GM21619 (cell line): ENCODE results near the gene ITGB7.

Source experiments
- ATAC-seq: cut with Tn5 transposase; IDR thresholded peaks from one replicate; pipeline ENCODE4 v1.9.1; 2021; ENCODE audit not compliant: unreplicated experiment

The ITGB7 gene

DNA sequence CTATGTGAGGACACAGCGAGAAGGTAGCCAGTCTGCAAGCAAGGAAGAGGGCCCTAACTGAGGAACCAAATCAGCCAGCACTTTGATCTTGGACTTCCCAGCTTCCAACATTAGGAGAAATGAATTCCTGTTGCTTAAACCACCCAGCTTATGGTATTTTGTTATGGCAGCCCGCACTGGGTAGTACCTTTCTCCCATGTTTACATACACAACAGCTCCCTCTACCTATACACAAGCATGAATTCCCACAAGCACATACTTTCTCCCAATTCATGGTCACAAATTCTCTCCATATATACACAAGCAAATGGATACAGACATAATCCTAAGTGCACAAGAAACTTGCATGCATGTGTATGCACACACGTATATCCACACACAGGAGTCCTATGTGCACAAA, 7.4 kb downstream of the ITGB7 start:
- ATAC-seq: no peak

DNA sequence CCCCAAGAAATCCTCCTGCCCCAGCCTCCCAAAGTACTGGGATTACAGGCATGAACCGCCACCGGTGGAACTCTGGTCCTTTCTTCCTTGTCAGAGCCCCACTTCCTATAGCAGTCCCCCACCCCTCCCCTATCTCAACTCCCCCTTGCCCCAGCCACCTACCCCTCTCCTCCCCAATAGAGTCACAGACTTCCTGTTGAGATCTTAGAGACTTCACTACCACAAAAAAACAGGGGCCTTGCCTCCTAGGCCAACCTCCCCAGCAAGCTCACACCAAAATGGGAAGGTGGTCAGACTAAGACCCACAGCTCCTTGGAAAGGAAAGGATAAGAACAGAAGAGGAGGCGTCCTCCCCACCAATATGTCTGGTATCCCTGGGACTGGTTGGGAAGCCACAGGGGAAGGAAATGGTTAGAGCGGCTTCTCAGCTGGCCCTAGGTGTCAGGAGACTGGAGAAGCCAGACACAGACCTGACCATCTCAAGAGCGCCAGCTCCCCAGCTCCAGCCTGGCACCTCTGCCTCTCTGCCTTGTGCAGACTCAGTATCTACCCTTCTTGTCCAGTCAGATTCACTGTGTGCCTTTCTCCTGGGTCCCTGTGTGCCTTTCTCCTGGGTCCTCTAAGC, 8.5 kb downstream of the ITGB7 start:
- ATAC-seq: no peak

GRCh38 chr12:53197011-53197640, 9.9 kb downstream of the ITGB7 start:
- ATAC-seq: no peak

- no peak for ATAC-seq
Observed at GRCh38 chr12:53196486-53196885, 10.6 kb downstream of the ITGB7 start.

DNA sequence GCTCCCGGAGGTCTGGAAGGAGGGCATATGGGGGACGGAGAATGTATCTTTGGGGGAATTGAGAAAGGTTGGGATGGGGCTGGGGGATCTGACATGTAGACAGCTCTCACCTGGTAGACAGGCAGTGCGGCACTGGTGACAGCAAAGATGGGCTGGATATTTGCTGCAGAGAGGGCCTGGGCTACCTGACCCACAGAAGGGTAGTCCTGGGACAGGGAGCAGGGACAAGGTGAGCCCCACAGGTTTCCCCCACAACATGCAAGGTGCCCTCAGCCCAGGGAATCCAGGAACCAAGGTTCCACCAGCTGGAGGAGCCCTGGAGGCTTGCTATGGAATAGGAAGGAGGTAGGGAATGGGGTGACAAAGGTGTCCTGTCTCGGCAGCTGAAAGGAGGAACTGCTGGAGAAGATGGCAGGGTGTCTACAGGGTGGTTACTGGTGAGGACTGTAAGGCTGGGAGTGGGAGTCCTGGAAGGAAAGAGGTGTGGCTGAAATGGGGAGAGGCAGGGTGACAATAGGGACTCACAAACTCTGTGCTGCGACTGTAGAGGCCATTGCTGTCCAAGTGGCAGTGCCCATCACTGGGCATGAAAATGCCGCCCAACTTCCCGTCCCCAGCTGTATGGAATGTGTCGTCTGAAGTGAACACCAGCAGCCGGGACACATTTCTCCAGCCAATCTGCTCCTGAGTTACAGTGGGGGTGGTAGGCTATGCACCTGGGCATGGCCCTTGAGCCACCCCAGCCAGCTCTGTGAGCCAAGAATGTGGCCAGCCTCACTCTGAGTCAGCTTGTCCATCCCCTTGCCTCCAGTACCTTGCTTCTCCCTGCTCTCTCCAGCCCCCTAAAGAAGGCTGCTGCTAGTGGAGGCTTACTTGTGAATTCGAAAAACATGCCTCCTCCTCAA, 11.3 kb downstream of the ITGB7 start:
- ATAC-seq: no peak

GRCh38 chr12:53194973-53195372, 12.1 kb downstream of the ITGB7 start:
- ATAC-seq: no peak

DNA sequence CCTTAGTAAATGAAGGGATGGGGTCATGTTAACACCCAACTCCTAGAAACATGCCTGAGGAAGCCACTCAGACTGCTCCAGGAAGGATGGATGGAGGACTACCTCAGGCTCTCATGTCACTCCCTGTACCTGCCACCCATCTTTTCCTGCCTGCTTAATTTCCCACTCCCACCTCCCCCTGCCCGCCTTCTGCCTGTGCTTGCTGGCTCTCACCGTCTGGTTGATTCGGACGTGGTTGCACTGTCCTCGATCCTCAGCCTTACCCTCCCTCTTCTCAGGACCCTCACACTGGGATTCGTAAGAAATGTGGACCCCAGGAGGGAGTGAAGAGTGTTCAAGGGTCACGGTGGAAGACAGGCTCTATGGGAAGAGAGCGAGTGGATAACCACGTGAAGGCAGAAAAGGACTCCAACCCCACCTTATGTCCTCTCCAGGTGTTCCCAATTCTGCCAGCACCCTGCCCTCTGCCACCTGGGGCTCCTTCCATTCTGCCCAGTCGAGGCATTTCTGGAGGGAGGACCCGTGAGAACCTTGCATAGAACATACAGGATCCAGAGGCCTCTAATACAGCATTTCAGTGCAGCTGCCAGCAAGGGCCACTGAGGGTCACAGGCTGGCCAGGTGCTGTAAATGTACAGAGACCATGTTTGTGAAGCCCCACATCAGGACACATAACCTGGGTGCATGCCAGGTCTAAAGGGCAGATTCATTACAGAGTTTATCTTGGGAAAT, 12.9 kb downstream of the ITGB7 start:
- ATAC-seq: no peak

- ATAC-seq: no peak
Observed at GRCh38 chr12:53193040-53193439, 14.0 kb downstream of the ITGB7 start.

DNA sequence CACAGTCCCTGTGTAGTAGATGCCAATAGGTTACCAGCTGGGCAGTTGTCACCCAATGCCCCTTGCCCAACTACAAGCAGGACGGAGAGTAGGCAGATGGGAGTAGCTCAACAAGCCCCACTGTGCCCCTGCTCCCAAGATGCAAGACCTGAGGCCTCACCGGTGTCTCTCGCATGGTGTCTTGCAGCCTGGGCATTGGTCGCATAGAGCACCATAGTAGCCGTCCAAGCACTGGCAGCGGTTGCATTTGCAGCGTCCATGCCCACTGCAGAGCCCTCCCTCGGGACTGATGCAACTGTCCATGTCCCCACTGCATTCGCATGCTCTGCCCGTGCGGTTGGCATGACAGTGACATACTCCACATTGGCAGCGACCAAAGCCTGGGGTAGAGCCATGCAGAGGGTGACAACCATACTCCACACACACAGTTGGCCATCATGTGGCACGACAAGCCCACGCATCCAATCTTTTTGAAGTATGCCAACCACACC, 14.5 kb downstream of the ITGB7 start:
- ATAC-seq: no peak

- ATAC-seq: no peak
Observed at GRCh38 chr12:53191885-53192530, 15.0 kb downstream of the ITGB7 start.

DNA sequence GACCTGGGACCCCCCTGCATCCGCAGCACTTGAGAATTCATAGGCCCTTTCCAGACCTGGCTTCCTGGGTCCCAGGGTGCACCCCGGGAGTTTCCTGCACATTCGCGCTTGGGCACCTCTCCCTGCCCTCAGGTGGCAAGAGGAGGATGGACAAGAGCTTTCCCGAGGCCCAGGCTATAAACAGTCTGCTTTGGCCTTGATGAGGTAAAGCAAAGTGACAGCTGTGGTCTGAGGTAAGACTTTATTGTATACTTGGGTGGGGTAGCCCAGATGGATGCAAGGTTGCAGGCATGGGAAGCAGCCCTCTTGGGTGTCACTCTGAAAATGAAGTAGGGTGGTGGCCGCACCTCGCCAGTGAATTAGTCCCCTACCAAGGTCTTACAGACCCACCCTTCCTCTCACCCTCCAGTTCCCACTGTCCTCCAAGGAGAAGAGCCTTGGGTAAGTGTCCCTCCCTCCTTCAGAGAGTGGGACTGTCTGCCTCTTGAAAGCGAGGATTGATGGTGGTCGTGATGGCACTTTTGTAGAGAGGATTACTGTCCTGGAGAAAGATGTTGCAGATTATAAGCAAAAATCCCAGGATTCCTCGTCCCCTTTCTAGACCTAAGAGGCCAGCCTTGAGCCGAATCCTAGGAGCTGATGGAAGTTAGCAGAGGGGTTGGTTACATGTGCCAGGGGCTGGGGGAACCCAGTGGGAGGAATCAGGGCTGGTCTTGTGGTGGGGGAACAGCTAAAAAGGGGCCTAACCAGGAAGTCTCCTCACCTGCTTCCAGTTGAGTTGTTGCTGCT, 15.8 kb downstream of the ITGB7 start:
- ATAC-seq: no peak

DNA sequence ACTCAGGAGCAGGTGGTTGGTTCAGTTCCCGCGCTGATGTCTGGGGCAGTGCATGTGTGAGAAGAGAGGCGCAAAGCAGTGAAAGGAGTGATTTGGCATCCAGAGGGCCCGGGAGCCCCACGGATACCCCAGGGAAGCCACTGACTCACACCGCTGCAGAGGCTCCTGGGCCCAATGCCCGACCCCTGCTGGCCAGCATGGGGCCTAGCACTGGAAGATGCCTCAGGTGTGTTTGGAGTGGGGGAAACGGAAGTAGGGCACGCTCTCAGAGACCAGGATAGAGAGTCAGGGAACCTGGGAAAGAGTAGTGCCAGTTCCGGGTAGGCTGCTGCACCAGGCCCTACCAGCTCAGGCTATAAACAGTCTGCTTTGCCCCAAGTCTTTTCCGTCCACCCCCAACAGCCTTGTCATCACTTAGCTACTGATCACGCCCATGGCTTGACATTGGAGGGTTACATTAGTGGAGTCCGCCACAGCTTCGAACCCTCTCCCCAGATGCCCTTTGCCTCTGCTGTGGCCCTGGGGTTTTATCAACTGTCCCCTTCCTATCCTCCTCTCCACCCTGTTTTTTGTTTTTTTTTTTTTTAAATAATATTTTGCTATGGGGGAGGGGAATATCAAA, 16.8 kb downstream of the ITGB7 start:
- ATAC-seq: no peak

GRCh38 chr12:53187145-53187899, 19.7 kb downstream of the ITGB7 start:
- ATAC-seq: no peak

- ATAC-seq: no peak
Observed at GRCh38 chr12:53186745-53187144, 20.3 kb downstream of the ITGB7 start.

DNA sequence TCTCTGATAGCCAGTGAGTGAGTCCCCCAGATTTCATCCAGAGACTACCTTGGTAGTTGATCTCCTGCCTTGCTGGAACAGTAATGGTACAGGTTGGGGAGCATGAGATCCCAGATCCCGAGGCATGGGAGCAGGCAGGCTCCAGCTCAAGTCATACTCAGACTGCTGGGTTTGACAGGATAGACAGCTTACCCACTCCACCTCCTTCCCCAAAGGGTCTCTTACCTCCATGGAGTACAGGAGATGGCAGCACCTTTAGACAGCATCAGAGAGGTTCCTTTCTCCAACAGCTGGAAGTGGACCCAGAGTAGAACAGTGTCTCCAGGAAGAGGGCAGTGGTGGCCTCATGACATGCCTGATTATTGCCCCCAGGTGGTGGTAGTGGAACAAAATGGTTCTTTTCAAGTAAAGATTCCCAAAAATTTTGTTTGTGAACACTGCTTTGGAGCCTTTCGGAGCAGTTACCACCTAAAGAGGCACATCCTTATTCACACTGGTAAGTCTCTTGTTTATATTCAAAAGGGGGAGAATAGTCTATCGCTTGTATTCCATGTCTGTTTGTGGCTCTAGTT, 21.4 kb downstream of the ITGB7 start:
- no peak for ATAC-seq

- ATAC-seq: no peak
Observed at GRCh38 chr12:53184828-53185227, 22.2 kb downstream of the ITGB7 start.

- no peak for ATAC-seq
Observed at GRCh38 chr12:53182903-53183302, 24.1 kb downstream of the ITGB7 start.

- no peak for ATAC-seq
Observed at GRCh38 chr12:53181935-53182334, 25.1 kb downstream of the ITGB7 start.
